Stimulated activated effector memory CD8-positive, alpha-beta T cell treated with anti-CD3 and anti-CD28 coated beads, Interleukin-12 subunit alpha, Interleukin-12 subunit beta, amount 100 ng/mL, for 72 hours (primary cell): Measurements from ENCODE around the gene MBD3L5.
"Not testable (repeated sequence)": the region's sequence is repeated elsewhere in the genome, so short reads cannot be mapped to it uniquely, and the experiment has no call there.

Experiments used
- ATAC-seq: fragments of 150-1000 bp; cut with Tn5 transposase; 2 replicates; pipeline ENCODE4 v1.10.0; 2021
- DNase-seq, 2 donors: peaks; one replicate each; pipeline ENCODE4 v3.0.0; 2021 to 2022; ENCODE audit warnings: low spot score in 2 of 2
- H3K27ac Mint-ChIP-seq: one replicate; pipeline ENCODE4 v1.8.0; 2022; ENCODE audit warnings: mild to moderate bottlenecking, mixed read lengths
- H3K36me3 Mint-ChIP-seq: one replicate; pipeline ENCODE4 v1.8.0; 2022; ENCODE audit warnings: mild to moderate bottlenecking, mixed read lengths
- H3K4me1 Mint-ChIP-seq: one replicate; pipeline ENCODE4 v1.8.0; 2022; ENCODE audit warnings: mixed read lengths
- H3K4me3 Mint-ChIP-seq: one replicate; pipeline ENCODE4 v1.8.0; 2022; ENCODE audit warnings: mild to moderate bottlenecking, mixed read lengths
- H3K9me3 Mint-ChIP-seq: one replicate; pipeline ENCODE4 v1.8.0; 2022; ENCODE audit warnings: mixed read lengths

Gene MBD3L5

GRCh38 chr19:7030278-7030677 is at the start of gene MBD3L5:
Gene MBD3L5, plus strand, starts transcription at chr19:7030578. Its CDS starts 34 bp downstream, at chr19:7030612.
- not testable (repeated sequence) for H3K36me3 Mint-ChIP-seq, H3K9me3 Mint-ChIP-seq, ATAC-seq, H3K4me1 Mint-ChIP-seq, DNase-seq, H3K4me3 Mint-ChIP-seq, H3K27ac Mint-ChIP-seq

GRCh38 chr19:6983448-6983847 is 46.9 kb upstream of the MBD3L5 start:
- Mint-ChIP-seq H3K4me1 (no peaks in the 10 kb centered on the region), H3K4me3 (no peak overlapping the region), H3K9me3 (peaks cover 10% of the 10 kb centered on the region), H3K27ac (no peak overlapping the region), H3K36me3 (no peaks in the 10 kb centered on the region)
- DNase-seq (no peak), ATAC-seq (no peak)

- no peaks in the 10 kb centered on the region for H3K4me1 Mint-ChIP-seq
- no peaks in the 10 kb centered on the region for H3K36me3 Mint-ChIP-seq
- peaks cover 10% of the 10 kb centered on the region for H3K9me3 Mint-ChIP-seq
- H3K27ac Mint-ChIP-seq = no peak overlapping the region
- ATAC-seq (no peak), DNase-seq (no peak)
- no peak overlapping the region for H3K4me3 Mint-ChIP-seq
Observed at GRCh38 chr19:6987850-6988249, 42.5 kb upstream of the MBD3L5 start.

GRCh38 chr19:6988257-6988656 is 42.1 kb upstream of the MBD3L5 start:
- Mint-ChIP-seq H3K27ac (no peak overlapping the region), H3K4me3 (no peak overlapping the region), H3K36me3 (no peaks in the 10 kb centered on the region), H3K9me3 (peaks cover 7% of the 10 kb centered on the region), H3K4me1 (no peaks in the 10 kb centered on the region)
- DNase-seq (no peak), ATAC-seq (no peak)

GRCh38 chr19:6995054-6995453 is 35.3 kb upstream of the MBD3L5 start:
- H3K9me3 Mint-ChIP-seq = peaks cover 5% of the 10 kb centered on the region
- peaks cover 15% of the 10 kb centered on the region for H3K36me3 Mint-ChIP-seq
- no peak overlapping the region for H3K4me3 Mint-ChIP-seq
- DNase-seq (no peak), ATAC-seq (no peak)
- H3K4me1 Mint-ChIP-seq = peaks cover 10% of the 10 kb centered on the region
- peak overlapping the region; percentile 50 for H3K27ac Mint-ChIP-seq

- peaks cover 10% of the 10 kb centered on the region for H3K4me1 Mint-ChIP-seq
- no peak overlapping the region for H3K27ac Mint-ChIP-seq
- no peak for ATAC-seq
- H3K4me3 Mint-ChIP-seq = no peak overlapping the region
- H3K36me3 Mint-ChIP-seq = peaks cover 15% of the 10 kb centered on the region
- no peak for DNase-seq
- peaks cover 5% of the 10 kb centered on the region for H3K9me3 Mint-ChIP-seq
Observed at GRCh38 chr19:6996810-6997209, 33.6 kb upstream of the MBD3L5 start.

GRCh38 chr19:6997679-6998445 is 32.5 kb upstream of the MBD3L5 start:
- Mint-ChIP-seq H3K4me3 (no peak overlapping the region), H3K27ac (no peak overlapping the region), H3K9me3 (peaks cover 5% of the 10 kb centered on the region), H3K36me3 (peaks cover 15% of the 10 kb centered on the region), H3K4me1 (peaks cover 10% of the 10 kb centered on the region)
- no peak for DNase-seq
- no peak for ATAC-seq

GRCh38 chr19:6999933-7000332 is 30.4 kb upstream of the MBD3L5 start:
- DNase-seq (no peak), ATAC-seq (no peak)
- no peak overlapping the region for H3K4me3 Mint-ChIP-seq
- H3K9me3 Mint-ChIP-seq = peaks cover 3% of the 10 kb centered on the region
- no peak overlapping the region for H3K27ac Mint-ChIP-seq
- H3K4me1 Mint-ChIP-seq = peaks cover 11% of the 10 kb centered on the region
- H3K36me3 Mint-ChIP-seq = peaks cover 13% of the 10 kb centered on the region

- Mint-ChIP-seq H3K4me1 (peaks cover 7% of the 10 kb centered on the region), H3K36me3 (peaks cover 9% of the 10 kb centered on the region), H3K27ac (no peak overlapping the region), H3K9me3 (no peaks in the 10 kb centered on the region), H3K4me3 (no peak overlapping the region)
- DNase-seq = no peak
- no peak for ATAC-seq
Observed at GRCh38 chr19:7000333-7000732, 30.0 kb upstream of the MBD3L5 start.

- no peaks in the 10 kb centered on the region for H3K9me3 Mint-ChIP-seq
- H3K4me1 Mint-ChIP-seq = peaks cover 4% of the 10 kb centered on the region
- H3K4me3 Mint-ChIP-seq = no peak overlapping the region
- no peak for DNase-seq
- peaks cover 4% of the 10 kb centered on the region for H3K36me3 Mint-ChIP-seq
- ATAC-seq = no peak
- no peak overlapping the region for H3K27ac Mint-ChIP-seq
Observed at GRCh38 chr19:7000816-7001215, 29.6 kb upstream of the MBD3L5 start.

GRCh38 chr19:7004313-7004931 is 26.0 kb upstream of the MBD3L5 start:
- peak; percentile 61 for ATAC-seq
- H3K4me3 Mint-ChIP-seq = no peak overlapping the region
- no peaks in the 10 kb centered on the region for H3K9me3 Mint-ChIP-seq
- H3K36me3 Mint-ChIP-seq = no peaks in the 10 kb centered on the region
- no peak for DNase-seq
- H3K27ac Mint-ChIP-seq = no peak overlapping the region
- peaks cover 25% of the 10 kb centered on the region for H3K4me1 Mint-ChIP-seq

- Mint-ChIP-seq H3K4me3 (no peak overlapping the region), H3K9me3 (no peaks in the 10 kb centered on the region), H3K4me1 (peaks cover 38% of the 10 kb centered on the region), H3K36me3 (no peaks in the 10 kb centered on the region), H3K27ac (no peak overlapping the region)
- DNase-seq = no peak
- no peak for ATAC-seq
Observed at GRCh38 chr19:7006135-7006704, 24.2 kb upstream of the MBD3L5 start.

- Mint-ChIP-seq H3K27ac (no peak overlapping the region), H3K9me3 (no peaks in the 10 kb centered on the region), H3K4me3 (no peak overlapping the region), H3K36me3 (no peaks in the 10 kb centered on the region), H3K4me1 (peaks cover 42% of the 10 kb centered on the region)
- ATAC-seq = no peak
- DNase-seq = peak in 1 of 2 donors; percentile 36
Observed at GRCh38 chr19:7007859-7008258, 22.5 kb upstream of the MBD3L5 start.

- DNase-seq (peak in 1 of 2 donors; percentile 49), ATAC-seq (peak; percentile 93)
- Mint-ChIP-seq H3K4me3 (peak overlapping the region; percentile 16), H3K9me3 (no peaks in the 10 kb centered on the region), H3K4me1 (peaks cover 46% of the 10 kb centered on the region), H3K27ac (peak overlapping the region; percentile 44), H3K36me3 (no peaks in the 10 kb centered on the region)
Observed at GRCh38 chr19:7010722-7011593, 19.4 kb upstream of the MBD3L5 start.

- ATAC-seq (peak; percentile 86), DNase-seq (peak in 1 of 2 donors; percentile 45)
- Mint-ChIP-seq H3K4me1 (peaks cover 32% of the 10 kb centered on the region), H3K9me3 (no peaks in the 10 kb centered on the region), H3K27ac (peak overlapping the region; percentile 51), H3K4me3 (no peak overlapping the region), H3K36me3 (no peaks in the 10 kb centered on the region)
Observed at GRCh38 chr19:7013678-7014077, 16.7 kb upstream of the MBD3L5 start.
